Tracheal epithelial cell (primary cell): ENCODE data around the gene INSM1. TPM values are rescaled to one million over a fixed set of nuclear protein-coding genes. Genes with fewer than 3 reads are reported as not detected.

ENCODE experiments used
- total RNA-seq: library from RNA; depleted of rRNA; stranded (reverse); fragments of >200 nt; gene quantifications from 2 replicates; pipeline ENCODE4 v1.2.1, GENCODE V29; 2014

Gene INSM1
- total RNA-seq: not detected in 2 replicates

DNA sequence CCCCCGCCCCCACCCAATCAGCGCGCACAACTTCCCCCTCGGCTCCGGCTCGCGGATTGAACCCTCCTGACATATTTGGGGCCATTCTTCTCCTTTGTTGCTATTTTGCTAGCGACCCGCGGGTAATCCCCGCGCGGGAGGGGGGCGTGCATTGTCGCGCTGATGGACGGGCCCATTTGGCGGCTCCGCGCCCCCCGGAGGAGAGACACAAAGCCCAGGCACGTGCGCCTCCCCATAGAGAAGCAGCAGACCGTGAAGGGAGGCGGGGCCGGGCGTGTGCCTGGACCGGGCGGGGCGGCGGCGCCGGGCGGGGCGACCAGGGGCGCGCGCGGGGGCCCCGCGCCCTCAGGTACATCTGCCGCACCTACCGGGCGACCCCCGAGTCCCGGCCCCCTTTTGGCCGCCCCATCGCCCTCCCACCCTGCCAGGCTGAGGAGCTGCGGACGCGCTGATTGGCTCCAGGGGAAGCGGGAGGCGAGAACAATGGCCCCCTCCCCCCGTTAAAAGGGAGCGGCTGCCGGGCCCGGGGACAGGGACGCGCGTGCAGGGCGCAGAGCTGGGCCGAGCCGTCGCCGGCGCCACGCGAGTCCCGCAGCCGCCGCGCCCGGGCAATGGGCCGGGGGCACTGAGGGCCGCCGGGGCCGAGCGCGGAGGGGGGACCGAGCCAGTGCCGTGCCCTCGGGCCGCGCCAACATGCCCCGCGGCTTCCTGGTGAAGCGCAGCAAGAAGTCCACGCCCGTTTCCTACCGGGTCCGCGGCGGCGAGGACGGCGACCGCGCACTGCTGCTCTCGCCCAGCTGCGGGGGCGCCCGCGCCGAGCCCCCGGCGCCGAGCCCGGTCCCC, at the start of gene INSM1:
INSM1 (plus strand) TSS at position 530 of the 843 bp plus-strand sequence; CDS start at position 694, 164 bp downstream.

